HG03442 (cell line): ENCODE data around the gene ZNF14.
"Not testable (repeated sequence)": the region's sequence is repeated elsewhere in the genome, so short reads cannot be mapped to it uniquely, and the experiment has no call there.

Experiments used
- ATAC-seq: cut with Tn5 transposase; IDR thresholded peaks from one replicate; pipeline ENCODE4 v1.9.1; 2021; ENCODE audit warnings: mild to moderate bottlenecking, moderate library complexity; ENCODE audit not compliant: unreplicated experiment

ZNF14 gene

GRCh38 chr19:19747357-19748220 lies 14.7 kb upstream of the ZNF14 start:
- ATAC-seq = no peak

GRCh38 chr19:19746286-19747213 lies 13.6 kb upstream of the ZNF14 start:
- ATAC-seq = no peak

DNA sequence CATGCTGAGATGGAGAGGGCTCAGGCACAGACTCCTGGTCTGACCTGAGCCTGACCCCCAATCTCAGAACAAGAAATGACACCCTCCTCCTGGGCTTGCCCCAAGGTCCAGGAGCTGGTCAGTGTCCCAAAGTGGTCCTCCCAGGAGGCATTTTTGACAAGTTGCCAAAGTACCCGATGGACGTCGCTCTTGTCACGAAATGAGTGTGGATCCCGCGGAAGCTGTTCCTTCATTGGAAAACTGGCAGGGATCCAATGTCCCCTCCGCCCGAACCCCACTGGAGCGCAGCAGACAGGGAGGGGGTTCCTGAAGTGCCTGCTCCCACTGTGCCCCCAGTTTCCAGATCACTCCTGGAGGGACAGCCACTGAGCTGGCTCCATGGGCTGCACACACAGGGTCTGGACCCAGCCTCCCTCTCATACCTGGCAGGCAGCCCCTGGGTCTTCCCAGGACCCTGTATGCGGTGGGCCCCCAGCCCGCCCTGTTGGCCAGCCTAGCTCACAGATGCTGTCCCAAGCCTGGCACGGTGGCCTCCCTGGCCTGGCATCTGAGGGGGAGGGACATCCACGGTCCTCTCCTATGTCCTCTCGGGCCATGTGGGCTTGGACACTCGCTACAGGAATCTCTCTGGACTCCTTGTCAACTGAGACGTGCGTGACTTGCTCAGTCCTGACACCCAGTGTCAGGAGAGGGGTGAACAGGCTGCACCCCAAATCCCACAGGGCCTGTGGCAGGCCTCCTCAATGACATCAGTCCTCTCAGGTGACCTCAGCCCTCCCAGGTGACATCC lies 12.8 kb upstream of the ZNF14 start:
- no peak for ATAC-seq

DNA sequence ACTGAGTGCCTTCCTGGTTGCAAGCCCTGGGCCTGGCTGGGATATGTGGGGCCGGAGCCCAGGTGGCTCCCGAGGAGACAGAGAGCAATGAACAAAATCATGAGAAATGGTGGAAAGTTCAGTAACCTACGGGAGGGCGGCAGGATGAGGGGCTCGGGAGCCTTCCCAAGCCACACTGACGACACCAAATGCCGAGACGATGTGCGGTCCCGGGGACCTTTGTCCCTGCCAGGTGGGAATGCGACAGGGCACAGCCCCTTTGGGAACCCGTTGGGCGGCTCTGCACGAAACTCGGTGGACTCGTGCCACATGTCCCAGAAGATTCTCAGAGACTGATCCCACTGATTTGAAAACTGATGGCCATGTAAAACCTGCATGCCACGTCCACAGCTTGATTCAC lies 11.7 kb upstream of the ZNF14 start:
- ATAC-seq = no peak

DNA sequence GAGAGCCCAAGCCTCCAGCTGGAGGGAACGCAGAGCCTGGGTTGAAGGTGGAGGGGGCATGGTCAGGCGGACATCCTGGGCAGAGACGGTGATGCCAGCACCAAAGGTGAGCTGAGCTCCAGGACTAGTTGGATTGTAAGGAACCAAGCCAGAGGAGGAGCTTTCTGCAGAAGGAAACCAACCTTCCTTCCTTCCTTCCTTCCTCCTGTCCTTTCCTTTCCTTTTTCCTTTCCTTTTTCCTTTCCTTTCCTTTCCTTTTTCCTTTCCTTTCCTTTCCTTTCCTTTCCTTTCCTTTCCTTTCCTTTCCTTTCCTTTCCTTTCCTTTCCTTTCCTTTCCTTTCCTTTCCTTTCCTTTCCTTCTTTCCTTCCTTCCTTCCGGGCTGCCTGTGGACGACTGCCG lies 11.0 kb upstream of the ZNF14 start:
- not testable (repeated sequence) for ATAC-seq

DNA sequence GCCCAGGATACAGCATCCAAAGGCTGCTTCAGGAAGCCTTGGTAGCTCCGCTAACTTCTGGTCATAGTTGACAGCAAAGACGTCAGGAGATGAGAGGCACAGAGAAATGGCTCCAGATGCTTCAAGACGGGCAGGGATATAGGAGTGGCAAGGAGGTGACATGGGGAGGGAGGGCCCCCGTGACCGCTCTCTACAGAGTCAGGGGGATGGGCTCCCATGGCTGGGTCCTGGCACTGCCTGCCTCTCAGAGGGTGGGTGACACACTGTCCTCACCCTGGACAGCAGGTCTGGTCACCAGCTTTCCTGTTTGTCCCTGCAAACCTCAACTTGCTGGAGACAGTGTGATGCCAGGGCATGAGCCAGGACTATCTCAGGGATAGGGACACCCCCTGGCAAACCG lies 10.3 kb upstream of the ZNF14 start:
- no peak for ATAC-seq

- no peak for ATAC-seq
Measured at GRCh38 chr19:19742773-19743172, 9.9 kb upstream of the ZNF14 start.

DNA sequence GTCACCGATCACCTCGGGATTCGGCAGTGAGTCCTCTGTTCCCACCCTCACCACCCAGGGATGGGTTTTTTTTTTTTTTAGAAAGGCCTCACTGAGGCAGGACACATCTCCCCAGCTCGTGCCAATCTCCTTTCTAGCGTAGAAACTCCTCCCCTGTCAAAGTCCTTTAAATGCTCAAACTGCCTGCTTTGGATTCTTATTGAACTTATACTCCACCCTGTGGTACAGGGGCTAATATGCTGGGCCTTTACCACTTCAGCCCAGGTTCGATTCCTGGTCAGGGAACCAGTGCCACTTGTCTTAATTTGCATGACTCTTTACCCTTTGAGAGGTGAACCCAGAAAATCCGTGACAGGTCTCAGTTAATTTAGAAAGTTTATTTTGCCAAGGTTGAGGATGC lies 8.3 kb upstream of the ZNF14 start:
- ATAC-seq = no peak

DNA sequence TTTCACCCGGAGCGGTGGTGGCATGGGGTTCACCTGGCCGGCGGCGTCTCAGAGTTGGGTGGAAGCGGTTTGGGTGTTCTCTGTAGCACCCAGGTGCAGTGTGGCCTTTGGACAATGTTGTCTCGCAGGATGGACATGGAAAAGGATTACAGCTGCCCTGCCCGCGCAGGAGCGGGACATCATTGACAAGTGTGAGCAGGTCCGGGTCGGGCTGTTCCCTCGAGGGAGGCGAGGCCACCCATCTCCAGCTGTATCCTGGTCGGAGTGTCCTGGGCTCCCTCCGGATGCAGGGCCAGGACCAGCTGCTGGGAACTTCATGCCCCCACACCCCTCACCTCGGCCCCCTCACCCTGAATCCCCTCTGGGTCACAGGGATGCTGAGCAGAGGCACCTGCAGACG lies 7.8 kb upstream of the ZNF14 start:
- ATAC-seq = no peak

- no peak for ATAC-seq
Measured at GRCh38 chr19:19738564-19738963, 5.7 kb upstream of the ZNF14 start.

- no peak for ATAC-seq
Measured at GRCh38 chr19:19737559-19738332, 4.8 kb upstream of the ZNF14 start.

DNA sequence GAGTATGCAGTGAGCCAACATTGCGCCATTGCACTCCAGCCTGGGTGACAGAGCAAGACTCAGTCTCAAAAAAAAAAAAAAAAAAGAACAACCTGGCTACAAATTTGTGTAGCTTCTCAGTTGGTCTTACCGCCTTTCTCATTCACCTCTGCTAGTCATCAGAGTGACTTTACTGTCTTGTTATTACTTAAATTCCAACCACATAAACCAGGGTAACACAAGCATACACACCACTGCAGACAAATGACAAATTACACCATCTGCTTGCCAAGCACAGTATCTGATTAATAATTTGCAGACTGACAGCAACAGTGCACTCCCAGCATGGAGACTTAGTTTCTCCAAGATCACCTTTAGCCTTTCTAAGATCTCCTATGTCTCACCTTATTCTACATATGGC lies 11.0 kb downstream of the ZNF14 start:
- ATAC-seq = no peak

DNA sequence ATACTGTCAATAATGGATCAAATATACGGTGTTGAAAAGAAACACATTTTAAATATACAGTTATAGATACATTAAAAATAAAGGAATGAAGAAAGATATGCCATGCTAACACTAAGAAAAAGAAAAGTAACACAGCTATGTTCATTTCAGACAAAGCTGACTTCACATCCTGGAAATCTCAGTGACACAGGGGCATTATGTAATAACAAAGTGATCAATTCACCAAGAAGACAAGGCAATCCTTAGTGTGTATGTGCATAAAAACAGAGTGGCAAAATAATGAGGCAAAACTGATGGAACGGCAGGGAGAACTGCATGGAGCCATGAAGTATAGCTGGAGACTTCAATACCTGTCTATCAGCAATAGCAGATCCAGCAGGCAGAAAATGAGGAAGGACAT lies 13.1 kb downstream of the ZNF14 start:
- no peak for ATAC-seq

DNA sequence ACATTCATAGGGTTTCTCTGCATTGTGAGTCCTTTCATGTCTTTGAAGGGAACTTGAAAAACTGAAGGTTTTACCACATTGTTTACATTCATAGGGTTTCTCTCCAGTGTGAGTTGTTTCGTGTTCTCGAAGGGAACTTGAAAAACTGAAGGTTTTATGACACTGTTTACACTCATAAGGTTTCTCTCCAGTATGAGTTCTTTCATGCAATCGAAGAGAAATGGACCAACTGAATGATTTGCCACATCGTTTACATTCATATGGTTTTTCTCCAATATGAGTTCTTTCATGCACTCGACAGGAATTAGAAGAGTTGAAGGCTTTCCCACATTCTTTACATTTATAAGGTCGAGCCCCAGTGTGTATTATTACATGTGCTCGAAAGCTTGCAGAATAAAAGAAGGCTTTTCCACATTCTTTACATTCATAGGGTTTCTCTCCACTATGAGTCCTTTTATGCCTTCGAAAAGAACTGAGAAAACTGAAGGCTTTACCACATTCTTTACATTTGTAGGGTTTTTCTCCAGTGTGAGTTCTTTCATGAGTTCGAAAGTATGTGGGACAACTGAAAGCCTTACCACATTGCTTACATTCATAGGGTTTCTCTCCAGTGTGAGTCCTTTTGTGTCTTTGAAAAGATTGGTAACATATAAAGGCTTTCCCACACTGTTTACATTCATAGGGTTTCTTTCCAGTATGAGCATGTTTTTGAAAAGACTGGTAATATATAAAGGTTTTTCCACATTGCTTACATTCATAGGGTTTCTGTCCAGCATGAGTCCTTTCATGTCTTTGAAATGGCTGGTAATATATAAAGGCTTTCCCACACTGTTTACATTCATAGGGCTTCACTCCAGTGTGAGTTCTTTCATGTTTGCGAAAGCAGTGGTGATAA lies 20.7 kb downstream of the ZNF14 start:
- no peak for ATAC-seq

GRCh38 chr19:19711306-19711933 lies 21.5 kb downstream of the ZNF14 start:
- no peak for ATAC-seq

DNA sequence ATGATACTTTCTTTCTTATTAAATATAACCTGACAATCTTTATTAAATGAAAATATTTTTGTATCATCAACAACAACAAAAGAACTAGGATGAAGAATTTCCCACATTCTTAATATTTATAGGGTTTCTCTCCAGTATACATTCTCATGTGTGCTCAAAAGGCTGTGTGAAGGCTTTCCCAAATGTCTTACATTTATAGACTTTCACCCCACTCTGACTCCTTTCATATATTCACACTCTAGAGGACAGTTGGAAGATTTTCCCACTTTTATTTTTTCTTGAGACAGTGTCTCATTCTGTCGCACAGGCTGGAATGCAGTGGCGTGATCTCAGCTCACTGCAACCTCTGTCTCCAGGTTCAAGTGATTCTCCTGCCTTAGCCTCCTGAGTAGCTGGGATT lies 22.4 kb downstream of the ZNF14 start:
- no peak for ATAC-seq

DNA sequence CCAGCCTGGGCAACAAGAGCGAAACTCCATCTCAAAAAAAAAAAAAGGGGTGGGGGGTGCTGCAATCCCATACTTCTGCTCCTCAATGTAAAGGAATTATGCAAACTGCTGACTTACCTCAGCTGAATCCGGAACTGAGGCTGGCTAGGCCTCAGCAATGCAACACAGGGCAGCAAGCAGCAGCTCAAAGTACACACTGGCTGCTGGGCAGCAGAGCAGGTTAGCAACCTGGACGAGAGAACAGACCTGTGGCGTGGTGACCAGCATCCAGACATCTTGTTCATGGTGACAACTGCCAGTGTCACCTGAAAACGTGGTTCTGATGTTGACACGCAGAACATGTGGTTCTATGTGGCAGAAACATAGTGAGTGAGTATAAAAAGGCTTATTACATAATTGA lies 28.1 kb downstream of the ZNF14 start:
- no peak for ATAC-seq

DNA sequence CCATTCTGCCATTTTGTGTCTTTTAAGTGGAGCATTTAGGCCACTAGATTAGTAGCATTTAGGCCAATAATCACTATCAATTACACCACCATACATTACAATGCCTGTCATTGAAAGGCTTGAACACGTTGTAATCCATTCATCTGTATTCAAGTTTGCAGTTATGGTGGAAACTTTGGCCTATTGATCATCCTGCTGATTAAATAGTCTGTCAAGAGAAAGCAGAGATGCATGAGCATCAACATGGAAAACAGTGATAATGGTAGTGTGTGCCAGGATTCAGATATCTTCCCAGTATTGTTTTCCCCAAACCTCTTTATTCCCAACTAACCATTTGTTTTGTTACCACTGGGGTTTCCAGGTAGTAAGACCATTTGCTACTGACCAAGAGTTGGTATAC lies 32.4 kb downstream of the ZNF14 start:
- ATAC-seq = not testable (repeated sequence)

- no peak for ATAC-seq
Measured at GRCh38 chr19:19697589-19697988, 35.3 kb downstream of the ZNF14 start.
